ENCODE data around the gene CZIB. TPM values are rescaled to one million over a fixed set of nuclear protein-coding genes. Genes with fewer than 3 reads are reported as not detected.

Gene CZIB
- total and polyA plus RNA-seq, 2 of the 4 experiments (the other 2 are of a cell fraction): 41.0 to 58.9 TPM

DNA sequence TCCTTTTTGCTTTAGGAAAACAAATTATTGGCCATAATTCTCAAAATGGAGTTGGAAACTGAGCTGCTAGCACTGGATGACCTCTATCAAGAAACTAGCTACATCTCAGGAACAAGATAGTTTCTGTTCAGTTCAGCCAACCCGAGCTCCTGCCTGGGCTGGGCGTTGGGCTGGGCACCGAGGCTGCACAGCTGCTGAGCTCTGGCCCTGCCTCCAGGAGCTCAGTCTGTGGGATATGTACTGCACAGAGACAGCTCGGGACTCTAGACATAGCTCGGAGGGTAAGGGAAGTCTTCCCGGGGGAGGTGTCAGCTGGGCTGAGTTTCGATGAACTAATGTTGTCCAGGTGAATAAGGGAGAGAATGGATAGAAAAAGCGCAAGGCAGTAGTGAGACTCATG lies 53.5 kb downstream of the CZIB start:
- no peaks in the 10 kb centered on the region for H3K36me3 ChIP-seq (ENCODE audit: control insufficient read depth, insufficient read depth, low read length)
- no peak overlapping the region for H2BK20ac ChIP-seq (ENCODE audit: low read depth, low read length)
- no peaks in the 10 kb centered on the region for H3K27me3 ChIP-seq (ENCODE audit: control insufficient read depth, insufficient read depth, low read length)
- no peaks in the 10 kb centered on the region for H4K20me1 ChIP-seq (ENCODE audit: insufficient read depth, low read length)
- H3K4me3 ChIP-seq (ENCODE audit: insufficient read depth, low read depth, low read length): no peak overlapping the region
- H3K56ac ChIP-seq (ENCODE audit: extremely low read depth, insufficient read depth, low read length): no peak overlapping the region
- H3K9me3 ChIP-seq (ENCODE audit: control insufficient read depth, insufficient read depth, low read length): no peaks in the 10 kb centered on the region
- no peak overlapping the region for H3K14ac ChIP-seq (replicated peaks; ENCODE audit: low read depth, low read length)
- no peak overlapping the region for H2BK15ac ChIP-seq (ENCODE audit: low read depth, low read length)
- DNase-seq (no peak), ATAC-seq (ENCODE audit: low read depth) (peak; percentile 44; the same call in 1 of the 2 replicates)
- no peak overlapping the region for H2BK120ac ChIP-seq (ENCODE audit: low read depth, low read length)
- peaks cover 2% of the 10 kb centered on the region; the same call in 1 of the 2 replicates for H3K4me1 ChIP-seq (ENCODE audit: control insufficient read depth, insufficient read depth, low read length)
- H4K5ac ChIP-seq (ENCODE audit: low read depth, low read length): no peak overlapping the region
- ChIA-PET CTCF (no interaction called here), POLR2A (ENCODE audit: unreplicated experiment) (interaction anchor here (0.7 kb wide), 1 partner anchor 242 kb away, joined by 3 read pairs; no protein-coding TSS in a partner anchor)
- H3K18ac ChIP-seq (ENCODE audit: low read depth, low read length): no peak overlapping the region
- dilution Hi-C loops (cut with HindIII; ENCODE audit: low sequenced_read_pairs, unreplicated experiment): no loop called here
- H2AK5ac ChIP-seq (ENCODE audit: low read depth, low read length): no peak overlapping the region
- 0 out of 2 replicates have a peak, but pooled peaks cover 3% of the 10 kb centered on the region for H3K9me1 ChIP-seq (ENCODE audit: insufficient read depth, low read length)
- peak overlapping the region; percentile 34 for H2AFZ ChIP-seq (replicated peaks; ENCODE audit: low read length, poor library complexity)
- no peak overlapping the region for H3K27ac ChIP-seq (ENCODE audit: insufficient read depth, low read length)
- WGBS, 2 experiments (ENCODE audit: extremely low coverage in 2 of 2, insufficient read length in 1 of 2): 66% methylated on average over 4 of the region's 8 CpGs; no CpG with 5 or more reads in 1 of the 2 experiments
- H3K79me1 ChIP-seq (ENCODE audit: low read depth in 1 of 2, low read length in 2 of 2): no peaks in the 10 kb centered on the region
- no peak overlapping the region for H4K8ac ChIP-seq (ENCODE audit: low read depth in 2 of 2, low read length in 2 of 2)
- H2AK9ac ChIP-seq (replicated peaks; ENCODE audit: low read depth, low read length, poor library complexity): no peak overlapping the region
- in situ Hi-C loops (cut with MboI; ENCODE audit: low sequenced_read_pairs): no loop called here
- TF ChIP-seq MXI1 (IDR thresholded peaks at IDR 0.05; ENCODE audit: borderline replicate concordance, low read depth, low read length) (no peak), SMC3 (IDR thresholded peaks at IDR 0.05; ENCODE audit: low read depth, low read length) (no peak), NFE2L2 (IDR thresholded peaks at IDR 0.05; ENCODE audit: low read depth, low read length) (no peak), RCOR1 (IDR thresholded peaks at IDR 0.05; ENCODE audit: insufficient replicate concordance, low read length) (no peak), RFX5 (IDR thresholded peaks at IDR 0.05; ENCODE audit: low read depth, low read length) (no peak), MAFK (IDR thresholded peaks at IDR 0.05; ENCODE audit: low read depth, low read length) (no peak), CEBPB (IDR thresholded peaks at IDR 0.05; ENCODE audit: low read depth, low read length) (no peak), BHLHE40 (IDR thresholded peaks at IDR 0.05; ENCODE audit: low read depth, low read length) (no peak), RAD21 (IDR thresholded peaks at IDR 0.05; ENCODE audit: low read length) (no peak)
- TF ChIP-seq, protein P1, sequence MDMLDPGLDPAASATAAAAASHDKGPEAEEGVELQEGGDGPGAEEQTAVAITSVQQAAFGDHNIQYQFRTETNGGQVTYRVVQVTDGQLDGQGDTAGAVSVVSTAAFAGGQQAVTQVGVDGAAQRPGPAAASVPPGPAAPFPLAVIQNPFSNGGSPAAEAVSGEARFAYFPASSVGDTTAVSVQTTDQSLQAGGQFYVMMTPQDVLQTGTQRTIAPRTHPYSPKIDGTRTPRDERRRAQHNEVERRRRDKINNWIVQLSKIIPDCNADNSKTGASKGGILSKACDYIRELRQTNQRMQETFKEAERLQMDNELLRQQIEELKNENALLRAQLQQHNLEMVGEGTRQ (IDR thresholded peaks at IDR 0.05; ENCODE audit: low read depth, low read length): no peak
- H3K9ac ChIP-seq (ENCODE audit: low read depth, low read length): no peak overlapping the region
- intact Hi-C loops (cut with micrococcal nuclease): no loop called here
- BruUV-seq (replicated peaks): no TSS peak
- H3K23ac ChIP-seq (ENCODE audit: low read depth, low read length): no peak overlapping the region
- H3K4ac ChIP-seq (ENCODE audit: low read depth, low read length): no peak overlapping the region
- peak overlapping the region; percentile 32; the same call in 1 of the 2 replicates for H4K91ac ChIP-seq (ENCODE audit: insufficient read depth, low read depth, low read length)
- no peak overlapping the region for H2BK5ac ChIP-seq (ENCODE audit: low read depth, low read length, poor library complexity, severe bottlenecking)
- no peak overlapping the region for H3K4me2 ChIP-seq (ENCODE audit: low read depth, low read length)

Data from IMR-90 (cell line).